Placental pericyte (primary cell): Measurements from ENCODE around the gene OR5T1. TPM values are rescaled to one million over a fixed set of nuclear protein-coding genes. Genes with fewer than 3 reads are reported as not detected.

Experiments
- total RNA-seq: library from RNA; depleted of rRNA; stranded (reverse); fragments of >200 nt; gene quantifications from 2 replicates; pipeline ENCODE4 v1.2.3, GENCODE V29; 2012

The OR5T1 gene
- total RNA-seq: not detected in 2 replicates

GRCh38 chr11:56273854-56274253 lies at the start of gene OR5T1:
Gene OR5T1 (plus strand): TSS chr11:56274154. CDS start chr11:56275639, 1,485 bp downstream.

GRCh38 chr11:56234155-56234554 lies 39.8 kb upstream of the OR5T1 start, which contains the start of gene OR5T2:
Gene OR5T2 (minus strand): TSS chr11:56234255. CDS start chr11:56233062, 1,193 bp downstream.

GRCh38 chr11:56251954-56252353 lies 22.0 kb upstream of the OR5T1 start, which contains the start of gene OR5T3:
Gene OR5T3 (plus strand): TSS chr11:56252254. CDS start chr11:56252254, 0 bp downstream.

GRCh38 chr11:56292154-56292553 lies 18.2 kb downstream of the OR5T1 start, which contains the start of gene OR8H1:
Gene OR8H1 (minus strand): TSS chr11:56292254. CDS start chr11:56291062, 1,192 bp downstream.

GRCh38 chr11:56314844-56315243 lies 40.9 kb downstream of the OR5T1 start, which contains the start of gene OR8K3:
Gene OR8K3 (plus strand): TSS chr11:56315144. CDS start chr11:56318307, 3,163 bp downstream.

Other genes starting within 250 kb of the OR5T1 start
- not detected in 2 replicates for gene OR5AS1, start 246.5 kb upstream of the OR5T1 start, total RNA-seq
- gene OR8I2, start 180.8 kb upstream of the OR5T1 start, total RNA-seq: not detected in 2 replicates
- gene OR8H2, start 170.5 kb upstream of the OR5T1 start, total RNA-seq: not detected in 2 replicates
- gene OR8H3, start 151.8 kb upstream of the OR5T1 start, total RNA-seq: not detected in 2 replicates
- gene OR8J3, start 134.0 kb upstream of the OR5T1 start, total RNA-seq: not detected in 2 replicates
- not detected in 2 replicates for gene OR8K5, start 113.8 kb upstream of the OR5T1 start, total RNA-seq
- not detected in 2 replicates for gene OR5J2, start 97.5 kb upstream of the OR5T1 start, total RNA-seq
- gene OR5T2, start 39.9 kb upstream of the OR5T1 start, total RNA-seq: not detected in 2 replicates
- not detected in 2 replicates for gene OR5T3, start 21.9 kb upstream of the OR5T1 start, total RNA-seq
- gene OR8H1, start 18.1 kb downstream of the OR5T1 start, total RNA-seq: not detected in 2 replicates
- not detected in 2 replicates for gene OR8K3, start 41.0 kb downstream of the OR5T1 start, total RNA-seq
- gene OR8K1, start 71.9 kb downstream of the OR5T1 start, total RNA-seq: not detected in 2 replicates
- not detected in 2 replicates for gene OR8J1, start 80.1 kb downstream of the OR5T1 start, total RNA-seq
- gene OR8U1, start 101.5 kb downstream of the OR5T1 start, total RNA-seq: not detected in 2 replicates
- gene OR5AL1, start 138.5 kb downstream of the OR5T1 start, total RNA-seq: not detected in 2 replicates
- not detected in 2 replicates for gene OR5M3, start 199.2 kb downstream of the OR5T1 start, total RNA-seq
- gene OR5M8, start 217.2 kb downstream of the OR5T1 start, total RNA-seq: not detected in 2 replicates